HepG2 (cell line): ENCODE results near the gene COQ5. TPM values are rescaled to one million over a fixed set of nuclear protein-coding genes. Genes with fewer than 3 reads are reported as not detected.

Experiments
- ATAC-seq: fragments of 200-7000 bp; cut with Tn5 transposase; 3 replicates; pipeline ENCODE4 v1.9.1; 2020; ENCODE audit warnings: mild to moderate bottlenecking, moderate library complexity
- BruUV-seq: library from RNA; stranded (reverse); fragments of 400-500 nt; replicated peaks from 2 replicates; lab custom pipeline; 2021; lab: Mats Ljungman, UMichigan
- CTCF ChIA-PET: fragments of 300-600 bp; formaldehyde crosslinking; extraction: SDS; loops from one replicate; lab custom pipeline; 2021; ENCODE audit warnings: low total read pairs, inconsistent platforms, low intra/inter-chr PET ratio; lab: Yijun Ruan, JAX
- POLR2A ChIA-PET: fragments of 350-600 bp; sonication (Branson Sonifier 250); formaldehyde crosslinking; loops from one replicate; lab custom pipeline; 2020; ENCODE audit warnings: antibody characterized with exemption, inconsistent platforms; lab: Yijun Ruan, JAX
- DNase-seq: peaks from one replicate; pipeline ENCODE4 v3.0.0-alpha.2; 2015; ENCODE audit warnings: low spot score
- FAIRE-seq: peaks from 3 replicates; lab custom pipeline; 2011; peaks lifted over from hg19 to GRCh38; lab: Jason Lieb, UNC
- H2AFZ ChIP-seq: one replicate; pipeline ENCODE4 v1.6.1; 2011; ENCODE audit warnings: low read length, inconsistent platforms
- H3K27ac ChIP-seq: fragments of 300-600 bp; 3 replicates; pipeline ENCODE4 v1.8.0; 2011; ENCODE audit warnings: mixed run types, mild to moderate bottlenecking, mixed read lengths, low read length, inconsistent platforms; ENCODE audit not compliant: insufficient read depth; ENCODE audit errors: extremely low read length
- H3K27me3 ChIP-seq, 2 experiments: fragments of 200-600 bp in 1 of 2; 2 replicates in 1 of 2; 3 replicates in 1 of 2; pipeline versions ENCODE4 v1.6.0 to v1.8.0; 2011; ENCODE audit warnings: low read length in 2 of 2, mild to moderate bottlenecking in 2 of 2, moderate library complexity in 2 of 2, inconsistent platforms in 1 of 2; ENCODE audit not compliant: insufficient read depth in 2 of 2, control insufficient read depth in 1 of 2
- H3K36me3 ChIP-seq, 2 experiments: fragments of 200-600 bp in 1 of 2; replicated peaks in 1 of 2; 2 replicates in 1 of 2; 3 replicates in 1 of 2; pipeline versions ENCODE4 v1.5.1 to v1.8.0; 2011; ENCODE audit warnings: low read length in 2 of 2, inconsistent platforms in 1 of 2; ENCODE audit not compliant: insufficient read depth in 2 of 2, control insufficient read depth in 1 of 2
- H3K4me1 ChIP-seq: 2 replicates; pipeline ENCODE4 v1.5.1; 2012; ENCODE audit warnings: low read length, inconsistent platforms; ENCODE audit not compliant: insufficient read depth
- H3K4me2 ChIP-seq: 2 replicates; pipeline ENCODE4 v1.6.0; 2011; ENCODE audit warnings: low read depth, low read length, inconsistent platforms
- H3K4me3 ChIP-seq, 3 experiments: fragments of 200-600 bp in 1 of 3; sonication (generic), shearing (Covaris generic) in 1 of 3; replicated peaks in 1 of 3; 2 replicates each; pipeline ENCODE4 v1.5.1; 2011 to 2016; ENCODE audit warnings: low read length in 3 of 3, inconsistent platforms in 2 of 3, low read depth in 2 of 3, mild to moderate bottlenecking in 2 of 3, control low read depth in 1 of 3, mixed read lengths in 1 of 3; ENCODE audit not compliant: insufficient read depth in 1 of 3
- H3K79me2 ChIP-seq: one replicate; pipeline ENCODE4 v1.6.1; 2011; ENCODE audit warnings: low read length, inconsistent platforms; ENCODE audit not compliant: insufficient read depth
- H3K9ac ChIP-seq: 2 replicates; pipeline ENCODE4 v1.6.0; 2011; ENCODE audit warnings: mild to moderate bottlenecking, low read depth, low read length, inconsistent platforms; ENCODE audit not compliant: insufficient read depth
- H3K9me3 ChIP-seq: 2 replicates; pipeline ENCODE4 v1.5.1; 2012; ENCODE audit warnings: mild to moderate bottlenecking, low read length
- H4K20me1 ChIP-seq: 2 replicates; pipeline ENCODE4 v1.6.0; 2011; ENCODE audit warnings: inconsistent platforms, mild to moderate bottlenecking, low read length, moderate library complexity; ENCODE audit not compliant: insufficient read depth
- EEA1 ChIP-seq: sonication (generic); formaldehyde crosslinking; IDR thresholded peaks from 2 replicates; pipeline ENCODE4 v1.5.1; 2020; ENCODE audit warnings: mild to moderate bottlenecking, missing genetic modification reagents, borderline replicate concordance
- FOXK1 ChIP-seq: sonication (generic); formaldehyde crosslinking; IDR thresholded peaks from 2 replicates; pipeline ENCODE4 v1.4.0; 2020; ENCODE audit warnings: low read depth, missing genetic modification reagents, borderline replicate concordance
- MEF2D ChIP-seq: sonication (generic); formaldehyde crosslinking; IDR thresholded peaks from 2 replicates; pipeline ENCODE4 v1.5.1; 2020; ENCODE audit warnings: mild to moderate bottlenecking, missing genetic modification reagents
- PHF5A ChIP-seq: IDR thresholded peaks from one replicate; pipeline ENCODE4 v1.6.1; 2018; ENCODE audit warnings: low read depth, missing genetic modification reagents; ENCODE audit not compliant: unreplicated experiment
- REXO4 ChIP-seq: sonication (generic); formaldehyde crosslinking; IDR thresholded peaks from 2 replicates; pipeline ENCODE4 v1.8.0; 2022; ENCODE audit warnings: missing genetic modification reagents, mild to moderate bottlenecking, borderline replicate concordance
- RORA ChIP-seq: sonication (generic); formaldehyde crosslinking; IDR thresholded peaks from 2 replicates; pipeline ENCODE4 v1.5.0; 2020; ENCODE audit warnings: mild to moderate bottlenecking, missing genetic modification reagents, moderate library complexity
- SALL2 ChIP-seq: sonication (generic); formaldehyde crosslinking; IDR thresholded peaks from 2 replicates; pipeline ENCODE4 v1.8.1; 2023; ENCODE audit warnings: mild to moderate bottlenecking, missing genetic modification reagents, inconsistent platforms
- SIX4 ChIP-seq: sonication (generic); formaldehyde crosslinking; IDR thresholded peaks from 2 replicates; pipeline ENCODE4 v1.4.0; 2020; ENCODE audit warnings: missing genetic modification reagents
- TCF7 ChIP-seq: sonication (generic); IDR thresholded peaks from 2 replicates; pipeline ENCODE4 v1.6.1; 2016; ENCODE audit warnings: antibody characterized with exemption, low read depth
- TEAD3 ChIP-seq: optimal IDR thresholded peaks from 2 replicates; pipeline ENCODE3; 2016; ENCODE audit warnings: borderline replicate concordance
- THAP11 ChIP-seq: IDR thresholded peaks from 2 replicates; pipeline ENCODE4 v1.6.1; 2016; ENCODE audit warnings: missing biosample characterization, missing genetic modification reagents
- THAP7 ChIP-seq: sonication (generic); formaldehyde crosslinking; IDR thresholded peaks from 2 replicates; pipeline ENCODE4 v1.8.1; 2023; ENCODE audit warnings: mild to moderate bottlenecking, missing genetic modification reagents
- TOPORS ChIP-seq: sonication (generic); formaldehyde crosslinking; IDR thresholded peaks from 2 replicates; pipeline ENCODE4 v1.8.0; 2023; ENCODE audit warnings: mild to moderate bottlenecking, missing genetic modification reagents
- ZBTB10 ChIP-seq: sonication (generic); formaldehyde crosslinking; IDR thresholded peaks from 2 replicates; pipeline ENCODE4 v1.4.0; 2020; ENCODE audit warnings: missing genetic modification reagents, borderline replicate concordance
- ZNF180 ChIP-seq: sonication (generic); formaldehyde crosslinking; IDR thresholded peaks from 2 replicates; pipeline ENCODE4 v1.4.0; 2020; ENCODE audit warnings: low read depth, missing genetic modification reagents, borderline replicate concordance
- WGBS: methylation state at CpG from one replicate; pipeline ENCODE4 v1.1.6; 2017; ENCODE audit warnings: low lambda C conversion rate; 5-methylcytosine and 5-hydroxymethylcytosine counted together
- in situ Hi-C: cut with HindIII; loops from 2 replicates; pipeline ENCODE4 v1.10.0; 2017; ENCODE audit warnings: low pct_unique_long_range_greater_than_20kb; ENCODE audit not compliant: extremely low pct_ligation_motif_present
- intact Hi-C: fragments of 100-400 bp; cut with micrococcal nuclease; formaldehyde crosslinking; loops from one replicate; pipeline ENCODE4 v1.10.0; 2022; ENCODE audit not compliant: unreplicated experiment
- polyA plus RNA-seq, 8 experiments: library from polyadenylated mRNA; depleted of rRNA in 3 of 8; stranded (reverse) in 7 of 8; unstranded in 1 of 8; fragments of >200 nt; fragmentation: Illumina TruSeq in 4 of 8; extraction: Trizol in 4 of 8; gene quantifications; 2 replicates each; pipeline versions ENCODE4 v1.2.1 to v1.2.3, GENCODE V29; 2011 to 2016; ENCODE audit warnings: low read depth in 4 of 8, missing spikeins in 1 of 8, mixed read lengths in 1 of 8; ENCODE audit not compliant: insufficient read depth in 1 of 8
- total RNA-seq, 5 experiments: library from RNA; depleted of rRNA; stranded (reverse); fragments of >200 nt; fragmentation: Illumina TruSeq; extraction: Trizol; gene quantifications; 2 replicates each; pipeline ENCODE4 v1.2.3, GENCODE V29; 2016; ENCODE audit warnings: low read depth in 1 of 5
- TF ChIP-seq, protein P1 (sequence below): sonication (generic); formaldehyde crosslinking; IDR thresholded peaks from 2 replicates; pipeline ENCODE4 v1.8.1; 2023; ENCODE audit warnings: mild to moderate bottlenecking, inconsistent platforms, moderate library complexity, missing genetic modification reagents, borderline replicate concordance
- TF ChIP-seq, protein P2 (sequence below): sonication (generic); formaldehyde crosslinking; IDR thresholded peaks from 2 replicates; pipeline ENCODE4 v1.4.0; 2020; ENCODE audit warnings: missing genetic modification reagents
- TF ChIP-seq, protein P3 (sequence below): sonication (generic); formaldehyde crosslinking; IDR thresholded peaks from 2 replicates; pipeline ENCODE4 v1.5.0; 2020; ENCODE audit warnings: mild to moderate bottlenecking, missing genetic modification reagents, moderate library complexity

The COQ5 gene
- total and polyA plus RNA-seq, 2 of the 13 experiments (the other 11 are each of a cell fraction or from before 2014, with no cell fraction given) = 36.4 to 41.5 TPM

DNA sequence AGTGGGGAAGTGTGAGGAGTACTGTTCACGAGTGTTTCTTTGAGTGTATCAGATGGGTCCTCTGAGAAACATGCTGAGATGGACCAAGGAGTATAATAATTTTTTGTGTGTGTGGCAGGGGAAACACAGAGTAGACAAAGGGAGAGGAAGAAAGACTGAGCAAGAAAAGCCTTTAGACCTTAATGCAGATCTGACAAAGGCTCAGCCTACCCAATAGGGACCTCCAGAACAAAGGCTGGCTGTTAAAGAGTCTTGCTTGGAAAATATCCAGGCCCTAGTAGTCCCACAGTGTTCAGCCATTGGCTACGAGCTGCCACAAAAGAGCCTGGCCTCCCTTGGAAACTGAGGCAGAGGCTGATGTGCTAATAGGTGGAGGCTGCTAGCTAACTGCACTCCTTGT is 13.5 kb downstream of the COQ5 start (continued):
- TF ChIP-seq ZBTB10 (CRISPR knock-in tag) (no peak), MEF2D (no peak), TCF7 (no peak), REXO4 (CRISPR knock-in tag) (no peak), EEA1 (no peak), RORA (CRISPR knock-in tag) (no peak)
- TF ChIP-seq, protein P1, sequence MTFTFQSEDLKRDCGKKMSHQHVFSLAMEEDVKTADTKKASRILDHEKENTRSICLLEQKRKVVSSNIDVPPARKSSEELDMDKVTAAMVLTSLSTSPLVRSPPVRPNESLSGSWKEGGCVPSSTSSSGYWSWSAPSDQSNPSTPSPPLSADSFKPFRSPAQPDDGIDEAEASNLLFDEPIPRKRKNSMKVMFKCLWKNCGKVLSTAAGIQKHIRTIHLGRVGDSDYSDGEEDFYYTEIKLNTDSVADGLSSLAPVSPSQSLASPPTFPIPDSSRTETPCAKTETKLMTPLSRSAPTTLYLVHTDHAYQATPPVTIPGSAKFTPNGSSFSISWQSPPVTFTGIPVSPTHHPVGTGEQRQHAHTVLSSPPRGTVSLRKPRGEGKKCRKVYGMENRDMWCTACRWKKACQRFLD (CRISPR knock-in tag) = no peak
- TF ChIP-seq, all 625 proteins: peak for 0

DNA sequence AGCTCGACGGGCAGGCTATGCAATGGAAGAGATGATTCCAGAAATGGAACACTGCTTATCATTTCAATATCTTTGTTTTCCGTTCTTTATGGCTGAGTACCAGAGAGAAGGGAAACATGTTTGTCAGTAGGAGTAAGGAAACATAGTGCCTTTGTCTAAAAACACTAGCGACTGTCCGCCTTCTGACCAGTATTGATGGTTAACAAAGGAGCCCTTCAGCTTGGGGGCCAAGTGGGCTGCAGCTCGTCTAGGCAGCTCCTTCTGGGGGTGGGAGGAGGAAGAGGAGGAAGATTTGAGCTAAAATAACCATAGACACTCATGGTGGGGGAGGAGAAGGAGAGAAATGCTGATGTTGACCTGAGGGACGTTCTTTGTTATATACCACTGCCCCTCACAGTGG is 15.0 kb downstream of the COQ5 start:
- Histone ChIP-seq H2AFZ (no peak overlapping the region), H3K27me3 (no peaks in the 10 kb centered on the region), H3K4me2 (no peak overlapping the region), H3K79me2 (no peaks in the 10 kb centered on the region), H4K20me1 (no peaks in the 10 kb centered on the region), H3K4me3 (no peak overlapping the region), H3K9me3 (no peaks in the 10 kb centered on the region), H3K9ac (no peak overlapping the region), H3K4me1 (no peaks in the 10 kb centered on the region), H3K36me3 (peaks cover 1 to 22% of the 10 kb centered on the region in 2 experiments; a peak in 4 of 5 replicates), H3K27ac (no peak overlapping the region)
- CTCF ChIA-PET = no interaction called here
- BruUV-seq = no TSS peak
- POLR2A ChIA-PET = interaction anchor here (0.7 kb wide), 2 partner anchors 68 to 456 kb away, joined by 3 to 4 read pairs; no protein-coding TSS in a partner anchor
- WGBS = 95% methylated on average over 7 of the region's 7 CpGs
- DNase-seq (no peak), ATAC-seq (no peak), FAIRE-seq (no peak)
- intact Hi-C loops (no loop called here), in situ Hi-C loops (no loop called here)
- TF ChIP-seq TOPORS (CRISPR knock-in tag) (no peak), SALL2 (CRISPR knock-in tag) (no peak), SIX4 (no peak), FOXK1 (CRISPR knock-in tag) (no peak), ZNF180 (CRISPR knock-in tag) (no peak), TEAD3 (CRISPR knock-in tag) (no peak), THAP7 (CRISPR knock-in tag) (no peak), THAP11 (CRISPR knock-in tag) (no peak), PHF5A (no peak)
- TF ChIP-seq, protein P2, sequence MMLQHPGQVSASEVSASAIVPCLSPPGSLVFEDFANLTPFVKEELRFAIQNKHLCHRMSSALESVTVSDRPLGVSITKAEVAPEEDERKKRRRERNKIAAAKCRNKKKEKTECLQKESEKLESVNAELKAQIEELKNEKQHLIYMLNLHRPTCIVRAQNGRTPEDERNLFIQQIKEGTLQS (CRISPR knock-in tag) = no peak
- TF ChIP-seq, protein P3, sequence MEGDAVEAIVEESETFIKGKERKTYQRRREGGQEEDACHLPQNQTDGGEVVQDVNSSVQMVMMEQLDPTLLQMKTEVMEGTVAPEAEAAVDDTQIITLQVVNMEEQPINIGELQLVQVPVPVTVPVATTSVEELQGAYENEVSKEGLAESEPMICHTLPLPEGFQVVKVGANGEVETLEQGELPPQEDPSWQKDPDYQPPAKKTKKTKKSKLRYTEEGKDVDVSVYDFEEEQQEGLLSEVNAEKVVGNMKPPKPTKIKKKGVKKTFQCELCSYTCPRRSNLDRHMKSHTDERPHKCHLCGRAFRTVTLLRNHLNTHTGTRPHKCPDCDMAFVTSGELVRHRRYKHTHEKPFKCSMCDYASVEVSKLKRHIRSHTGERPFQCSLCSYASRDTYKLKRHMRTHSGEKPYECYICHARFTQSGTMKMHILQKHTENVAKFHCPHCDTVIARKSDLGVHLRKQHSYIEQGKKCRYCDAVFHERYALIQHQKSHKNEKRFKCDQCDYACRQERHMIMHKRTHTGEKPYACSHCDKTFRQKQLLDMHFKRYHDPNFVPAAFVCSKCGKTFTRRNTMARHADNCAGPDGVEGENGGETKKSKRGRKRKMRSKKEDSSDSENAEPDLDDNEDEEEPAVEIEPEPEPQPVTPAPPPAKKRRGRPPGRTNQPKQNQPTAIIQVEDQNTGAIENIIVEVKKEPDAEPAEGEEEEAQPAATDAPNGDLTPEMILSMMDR (CRISPR knock-in tag) = no peak
